ENCODE results near the gene FAM78B.

FAM78B gene

GRCh38 chr1:166063701-166064100, 103.1 kb downstream of the FAM78B start:
- Histone ChIP-seq H3K36me3 (ENCODE audit: insufficient read depth, low read length) (no peaks in the 10 kb centered on the region), H3K4me2 (ENCODE audit: insufficient read depth, low read length) (no peak overlapping the region), H3K4me1 (ENCODE audit: insufficient read depth, low read length) (no peaks in the 10 kb centered on the region), H3K9ac (ENCODE audit: low read depth, low read length) (no peak overlapping the region), H3K27ac (ENCODE audit: low read length) (no peak overlapping the region), H3K27me3 (ENCODE audit: insufficient read depth, low read length, poor library complexity) (peaks cover 3% of the 10 kb centered on the region), H3K79me2 (ENCODE audit: insufficient read depth, low read length) (no peaks in the 10 kb centered on the region), H2AFZ (ENCODE audit: low read depth, low read length) (no peak overlapping the region), H3K9me3 (ENCODE audit: insufficient read depth, low read length, severe bottlenecking) (no peaks in the 10 kb centered on the region), H4K20me1 (ENCODE audit: insufficient read depth, low read length) (no peaks in the 10 kb centered on the region), H3K4me3 (ENCODE audit: low read depth in 1 of 2, low read length in 2 of 2) (no peak overlapping the region)
- no peak for TF ChIP-seq CTCF (IDR thresholded peaks at IDR 0.05; ENCODE audit: borderline replicate concordance, extremely low read depth, low read length, poor library complexity, severe bottlenecking)
- ATAC-seq (ENCODE audit: insufficient read depth, low read depth) (no peak), DNase-seq (no peak)

GRCh38 chr1:166062421-166063070, 104.3 kb downstream of the FAM78B start:
- ATAC-seq (ENCODE audit: insufficient read depth, low read depth) (no peak), DNase-seq (no peak)
- TF ChIP-seq CTCF (IDR thresholded peaks at IDR 0.05; ENCODE audit: borderline replicate concordance, extremely low read depth, low read length, poor library complexity, severe bottlenecking) (no peak), EZH2 (IDR thresholded peaks at IDR 0.05; ENCODE audit: borderline replicate concordance, low read depth, low read length, severe bottlenecking) (no peak)
- Histone ChIP-seq H3K27me3 (ENCODE audit: insufficient read depth, low read length, poor library complexity) (peaks cover 6% of the 10 kb centered on the region), H2AFZ (ENCODE audit: low read depth, low read length) (no peak overlapping the region), H3K4me3 (ENCODE audit: low read depth in 1 of 2, low read length in 2 of 2) (no peak overlapping the region), H3K9me3 (ENCODE audit: insufficient read depth, low read length, severe bottlenecking) (no peaks in the 10 kb centered on the region), H3K36me3 (ENCODE audit: insufficient read depth, low read length) (no peaks in the 10 kb centered on the region), H3K9ac (ENCODE audit: low read depth, low read length) (no peak overlapping the region), H3K79me2 (ENCODE audit: insufficient read depth, low read length) (no peaks in the 10 kb centered on the region), H3K27ac (ENCODE audit: low read length) (no peak overlapping the region), H3K4me2 (ENCODE audit: insufficient read depth, low read length) (no peak overlapping the region), H3K4me1 (ENCODE audit: insufficient read depth, low read length) (no peaks in the 10 kb centered on the region), H4K20me1 (ENCODE audit: insufficient read depth, low read length) (no peaks in the 10 kb centered on the region)

GRCh38 chr1:166057650-166058049, 109.2 kb downstream of the FAM78B start:
- Histone ChIP-seq H3K4me3 (ENCODE audit: low read depth in 1 of 2, low read length in 2 of 2) (no peak overlapping the region), H2AFZ (ENCODE audit: low read depth, low read length) (no peak overlapping the region), H3K36me3 (ENCODE audit: insufficient read depth, low read length) (no peaks in the 10 kb centered on the region), H3K27me3 (ENCODE audit: insufficient read depth, low read length, poor library complexity) (peaks cover 8% of the 10 kb centered on the region), H3K9ac (ENCODE audit: low read depth, low read length) (no peak overlapping the region), H3K27ac (ENCODE audit: low read length) (no peak overlapping the region), H3K9me3 (ENCODE audit: insufficient read depth, low read length, severe bottlenecking) (no peaks in the 10 kb centered on the region), H3K4me1 (ENCODE audit: insufficient read depth, low read length) (no peaks in the 10 kb centered on the region), H4K20me1 (ENCODE audit: insufficient read depth, low read length) (no peaks in the 10 kb centered on the region), H3K79me2 (ENCODE audit: insufficient read depth, low read length) (no peaks in the 10 kb centered on the region), H3K4me2 (ENCODE audit: insufficient read depth, low read length) (no peak overlapping the region)
- ATAC-seq (ENCODE audit: insufficient read depth, low read depth): no peak
- no peak for DNase-seq
- TF ChIP-seq EZH2 (IDR thresholded peaks at IDR 0.05; ENCODE audit: borderline replicate concordance, low read depth, low read length, severe bottlenecking): no peak
- no peak for TF ChIP-seq CTCF (IDR thresholded peaks at IDR 0.05; ENCODE audit: borderline replicate concordance, extremely low read depth, low read length, poor library complexity, severe bottlenecking)

DNA sequence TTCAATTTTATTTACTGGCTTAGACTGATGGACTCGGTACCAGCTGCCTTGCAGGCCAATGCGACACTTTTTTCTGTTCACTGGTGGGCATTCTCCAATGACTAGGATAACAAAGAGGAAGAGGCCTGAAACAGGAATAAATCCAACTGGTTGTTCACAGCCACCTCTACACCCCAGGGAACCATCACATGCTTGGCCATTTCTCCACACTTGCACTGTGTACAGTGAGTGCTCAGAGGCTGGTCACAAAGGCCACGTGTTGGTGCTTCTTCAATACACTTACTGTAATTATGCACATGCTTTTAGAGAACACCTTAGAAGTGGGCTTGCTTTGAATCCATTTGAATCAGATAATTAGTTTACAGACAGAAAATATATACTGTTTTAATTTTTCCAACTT, 113.4 kb downstream of the FAM78B start:
- Histone ChIP-seq H3K27me3 (ENCODE audit: insufficient read depth, low read length, poor library complexity) (peaks cover 26% of the 10 kb centered on the region), H3K9ac (ENCODE audit: low read depth, low read length) (no peak overlapping the region), H3K4me2 (ENCODE audit: insufficient read depth, low read length) (no peak overlapping the region), H3K4me3 (ENCODE audit: low read depth in 1 of 2, low read length in 2 of 2) (no peak overlapping the region), H3K4me1 (ENCODE audit: insufficient read depth, low read length) (no peaks in the 10 kb centered on the region), H3K79me2 (ENCODE audit: insufficient read depth, low read length) (no peaks in the 10 kb centered on the region), H3K36me3 (ENCODE audit: insufficient read depth, low read length) (no peaks in the 10 kb centered on the region), H4K20me1 (ENCODE audit: insufficient read depth, low read length) (no peaks in the 10 kb centered on the region), H3K27ac (ENCODE audit: low read length) (no peak overlapping the region), H3K9me3 (ENCODE audit: insufficient read depth, low read length, severe bottlenecking) (no peaks in the 10 kb centered on the region), H2AFZ (ENCODE audit: low read depth, low read length) (no peak overlapping the region)
- no peak for DNase-seq
- no peak for ATAC-seq (ENCODE audit: insufficient read depth, low read depth)
- TF ChIP-seq EZH2 (IDR thresholded peaks at IDR 0.05; ENCODE audit: borderline replicate concordance, low read depth, low read length, severe bottlenecking) (no peak), CTCF (IDR thresholded peaks at IDR 0.05; ENCODE audit: borderline replicate concordance, extremely low read depth, low read length, poor library complexity, severe bottlenecking) (no peak)

All from DND-41 (cell line).